Neuronal stem cell (in vitro differentiated cells): Measurements from ENCODE around the gene VSIG2.

Source experiments
- DNase-seq: peaks from one replicate; pipeline ENCODE4 v3.0.0-alpha.2; 2013; ENCODE audit warnings: low spot score
- H2AFZ ChIP-seq: one replicate; pipeline ENCODE4 v1.6.1; 2013; ENCODE audit warnings: mild to moderate bottlenecking, low read length, inconsistent platforms
- H2AK5ac ChIP-seq: 2 replicates; pipeline ENCODE4 v1.6.1; 2013; ENCODE audit warnings: low read depth, mild to moderate bottlenecking, inconsistent platforms, low read length, moderate library complexity, mixed read lengths
- H2BK120ac ChIP-seq: 2 replicates; pipeline ENCODE4 v1.6.1; 2013; ENCODE audit warnings: low read depth, mild to moderate bottlenecking, inconsistent platforms, low read length, moderate library complexity, mixed read lengths
- H2BK12ac ChIP-seq: one replicate; pipeline ENCODE4 v1.6.1; 2013; ENCODE audit warnings: low read length, inconsistent platforms
- H2BK15ac ChIP-seq: 2 replicates; pipeline ENCODE4 v1.6.1; 2013; ENCODE audit warnings: mild to moderate bottlenecking, low read length, inconsistent platforms, mixed read lengths
- H2BK5ac ChIP-seq: one replicate; pipeline ENCODE4 v1.6.1; 2013; ENCODE audit warnings: inconsistent platforms, mild to moderate bottlenecking, low read length, moderate library complexity
- H3K14ac ChIP-seq: one replicate; pipeline ENCODE4 v1.6.1; 2013; ENCODE audit warnings: low read length, inconsistent platforms
- H3K18ac ChIP-seq: 2 replicates; pipeline ENCODE4 v1.6.1; 2013; ENCODE audit warnings: low read length, inconsistent platforms
- H3K23ac ChIP-seq: 2 replicates; pipeline ENCODE4 v1.6.1; 2013; ENCODE audit warnings: low read depth, mild to moderate bottlenecking, mixed read lengths, low read length, inconsistent platforms; ENCODE audit not compliant: poor library complexity
- H3K27ac ChIP-seq: replicated peaks from 3 replicates; pipeline ENCODE4 v1.5.1; 2013; ENCODE audit warnings: low read length, inconsistent platforms
- H3K27me3 ChIP-seq, 3 experiments: 2 replicates each; pipeline ENCODE4 v1.6.1; 2013; ENCODE audit warnings: low read length in 3 of 3, mild to moderate bottlenecking in 2 of 3, inconsistent platforms in 1 of 3, low read depth in 1 of 3, mixed read lengths in 1 of 3, moderate library complexity in 1 of 3; ENCODE audit not compliant: control insufficient read depth in 3 of 3, insufficient read depth in 3 of 3
- H3K36me3 ChIP-seq, 2 donors: replicated peaks in 1 of 2; 2 replicates each; pipeline ENCODE4 v1.6.1; 2013; ENCODE audit warnings: low read length in 2 of 2; ENCODE audit not compliant: control insufficient read depth in 2 of 2, insufficient read depth in 2 of 2
- H3K4ac ChIP-seq: 2 replicates; pipeline ENCODE4 v1.6.1; 2013; ENCODE audit warnings: inconsistent platforms, mild to moderate bottlenecking, low read length, moderate library complexity
- H3K4me1 ChIP-seq, 2 donors: 1 replicate in 1 of 2; 2 replicates in 1 of 2; pipeline ENCODE4 v1.6.1; 2013; ENCODE audit warnings: low read length in 2 of 2, low read depth in 1 of 2; ENCODE audit not compliant: control insufficient read depth in 2 of 2, insufficient read depth in 1 of 2
- H3K4me2 ChIP-seq: one replicate; pipeline ENCODE4 v1.6.1; 2013; ENCODE audit warnings: mild to moderate bottlenecking, low read length, inconsistent platforms; ENCODE audit not compliant: insufficient read depth, poor library complexity, severe bottlenecking
- H3K4me3 ChIP-seq, 2 donors: 2 replicates each; pipeline ENCODE4 v1.5.1; 2013; ENCODE audit warnings: low read length in 2 of 2, mild to moderate bottlenecking in 2 of 2, inconsistent platforms in 1 of 2, moderate library complexity in 1 of 2
- H3K79me1 ChIP-seq: one replicate; pipeline ENCODE4 v1.6.1; 2013; ENCODE audit warnings: low read depth, mild to moderate bottlenecking, inconsistent platforms, low read length, moderate library complexity
- H3K9ac ChIP-seq: one replicate; pipeline ENCODE4 v1.6.1; 2013; ENCODE audit warnings: mild to moderate bottlenecking, low read depth, low read length, inconsistent platforms; ENCODE audit not compliant: poor library complexity
- H3K9me3 ChIP-seq, 2 donors: replicated peaks in 1 of 2; 2 replicates each; pipeline versions ENCODE3 to v1.6.1; 2013; ENCODE audit warnings: low read length in 2 of 2, mild to moderate bottlenecking in 2 of 2, inconsistent platforms in 1 of 2, low read depth in 1 of 2, mixed read lengths in 1 of 2, moderate library complexity in 1 of 2; ENCODE audit not compliant: control insufficient read depth in 2 of 2, insufficient read depth in 1 of 2
- H4K8ac ChIP-seq: one replicate; pipeline ENCODE4 v1.6.1; 2013; ENCODE audit warnings: low read depth, mild to moderate bottlenecking, inconsistent platforms, low read length, moderate library complexity
- H4K91ac ChIP-seq: one replicate; pipeline ENCODE4 v1.6.1; 2013; ENCODE audit warnings: low read length, low read depth, mild to moderate bottlenecking, inconsistent platforms; ENCODE audit not compliant: poor library complexity
- WGBS, 2 donors: extraction: QIAGEN DNeasy Blood & Tissue Kit; methylation state at CpG; one replicate each; pipeline ENCODE4 v1.1.7; 2013; ENCODE audit warnings: missing lambda C conversion rate in 2 of 2, mixed read lengths in 1 of 2; ENCODE audit not compliant: insufficient read length in 2 of 2, insufficient replicate concordance in 1 of 2; ENCODE audit errors: extremely low coverage in 2 of 2; 5-methylcytosine and 5-hydroxymethylcytosine counted together

The VSIG2 gene

DNA sequence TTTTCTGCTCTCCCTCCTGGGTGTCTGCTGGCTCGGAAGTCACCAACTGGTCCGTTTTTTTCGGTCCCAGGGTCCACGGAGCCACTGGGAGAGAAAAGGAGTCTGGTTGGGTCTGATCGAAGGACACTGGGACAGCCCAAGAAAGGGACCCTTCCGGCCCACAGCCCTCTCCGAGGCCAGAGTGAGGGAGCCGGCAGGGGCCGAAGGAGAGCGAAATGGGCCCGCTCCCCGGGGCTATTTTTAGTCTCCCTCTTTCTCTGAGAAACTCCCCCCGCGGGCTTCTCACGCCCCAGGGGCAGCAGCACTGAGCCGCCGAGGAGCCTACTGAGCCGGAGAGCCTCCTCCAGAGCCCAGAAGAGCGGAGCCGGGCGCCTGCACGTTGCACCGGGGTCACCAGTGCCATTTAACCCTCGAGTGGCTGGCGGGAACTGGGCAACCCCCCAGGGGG lies 8.2 kb upstream of the VSIG2 start:
- Histone ChIP-seq H2BK15ac (no peak overlapping the region), H3K4me2 (no peak overlapping the region), H3K9ac (no peak overlapping the region), H3K79me1 (no peaks in the 10 kb centered on the region), H3K9me3 (peaks cover 5 to 8% of the 10 kb centered on the region in 2 donors), H3K23ac (no peak overlapping the region), H2BK120ac (no peak overlapping the region), H2BK5ac (no peak overlapping the region), H2BK12ac (no peak overlapping the region), H2AK5ac (peak overlapping the region; percentile 50), H3K18ac (peak overlapping the region; percentile 24), H3K27ac (no peak overlapping the region), H3K4me1 (peaks cover 0 to 27% of the 10 kb centered on the region in 2 donors), H3K4ac (no peak overlapping the region), H3K27me3 (peaks cover 0 to 73% (median 50%) of the 10 kb centered on the region in 3 experiments), H4K91ac (no peak overlapping the region), H2AFZ (no peak overlapping the region), H3K14ac (no peak overlapping the region), H3K36me3 (peaks cover 0 to 24% of the 10 kb centered on the region in 2 donors), H3K4me3 (no peak overlapping the region), H4K8ac (no peak overlapping the region)
- no peak for DNase-seq
- WGBS, 2 donors: no CpG with 5 or more reads among the region's 25 CpGs

DNA sequence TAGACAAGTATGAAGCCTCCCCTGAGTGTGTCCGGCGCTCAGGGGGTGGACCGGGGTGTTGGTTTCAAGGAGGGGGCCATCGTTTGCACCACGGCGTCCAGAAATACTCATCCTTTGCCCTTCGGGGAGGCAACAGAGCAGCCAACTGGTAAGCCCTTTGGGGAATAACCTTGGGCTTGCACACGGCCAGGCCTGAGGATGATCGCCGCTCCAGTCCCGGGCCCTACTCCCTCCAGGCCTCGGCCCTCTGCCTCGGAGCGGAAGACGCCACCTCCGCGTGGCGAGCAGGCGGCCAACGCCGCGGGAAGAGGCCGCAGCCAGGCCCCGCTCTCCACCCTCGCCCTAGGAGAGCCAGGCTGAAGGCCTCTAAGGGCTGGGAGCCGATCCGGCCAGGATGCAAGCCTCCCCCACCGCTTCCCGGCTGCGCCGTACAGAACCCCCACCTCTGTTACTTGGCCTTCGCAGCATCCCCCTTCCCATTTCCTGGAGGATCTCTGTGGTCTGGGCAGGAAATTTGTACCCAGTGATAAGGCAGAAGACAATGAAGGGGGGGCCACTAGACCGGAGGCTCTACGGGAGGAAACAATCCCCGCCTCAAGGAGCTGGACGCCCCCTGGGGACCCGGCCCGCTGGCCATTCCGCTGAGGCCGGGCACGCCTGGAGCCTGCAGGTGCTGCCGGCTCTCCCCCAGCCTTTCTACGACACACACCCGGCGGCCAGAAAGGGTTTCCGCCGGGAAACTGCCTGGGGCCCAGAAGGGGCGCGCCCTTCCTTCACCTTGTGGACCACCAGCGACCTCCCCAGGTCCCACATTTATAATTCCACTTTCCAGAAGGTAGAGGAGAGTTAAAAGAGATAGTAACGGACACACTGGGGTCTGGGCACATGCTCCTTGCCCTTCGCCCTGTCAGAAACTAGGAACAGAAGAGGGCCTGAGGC lies 7.5 kb upstream of the VSIG2 start:
- Histone ChIP-seq H2AK5ac (peak overlapping the region; percentile 52), H3K23ac (no peak overlapping the region), H3K36me3 (peaks cover 0 to 17% of the 10 kb centered on the region in 2 donors), H3K79me1 (no peaks in the 10 kb centered on the region), H2AFZ (no peak overlapping the region), H4K8ac (no peak overlapping the region), H2BK5ac (no peak overlapping the region), H3K4ac (no peak overlapping the region), H3K4me3 (peak overlapping the region in 1 of 2 donors; percentile 13), H4K91ac (no peak overlapping the region), H2BK120ac (peak overlapping the region; percentile 26), H3K4me1 (peaks cover 5 to 29% of the 10 kb centered on the region in 2 donors), H3K27me3 (peaks cover 0 to 73% (median 50%) of the 10 kb centered on the region in 3 experiments), H3K14ac (no peak overlapping the region), H3K18ac (peak overlapping the region; percentile 87), H3K27ac (no peak overlapping the region), H3K9me3 (peaks cover 5 to 8% of the 10 kb centered on the region in 2 donors), H3K9ac (no peak overlapping the region), H2BK15ac (peak overlapping the region; percentile 39), H3K4me2 (peak overlapping the region; percentile 65), H2BK12ac (no peak overlapping the region)
- WGBS, 2 donors: no CpG with 5 or more reads among the region's 52 CpGs
- DNase-seq: no peak

DNA sequence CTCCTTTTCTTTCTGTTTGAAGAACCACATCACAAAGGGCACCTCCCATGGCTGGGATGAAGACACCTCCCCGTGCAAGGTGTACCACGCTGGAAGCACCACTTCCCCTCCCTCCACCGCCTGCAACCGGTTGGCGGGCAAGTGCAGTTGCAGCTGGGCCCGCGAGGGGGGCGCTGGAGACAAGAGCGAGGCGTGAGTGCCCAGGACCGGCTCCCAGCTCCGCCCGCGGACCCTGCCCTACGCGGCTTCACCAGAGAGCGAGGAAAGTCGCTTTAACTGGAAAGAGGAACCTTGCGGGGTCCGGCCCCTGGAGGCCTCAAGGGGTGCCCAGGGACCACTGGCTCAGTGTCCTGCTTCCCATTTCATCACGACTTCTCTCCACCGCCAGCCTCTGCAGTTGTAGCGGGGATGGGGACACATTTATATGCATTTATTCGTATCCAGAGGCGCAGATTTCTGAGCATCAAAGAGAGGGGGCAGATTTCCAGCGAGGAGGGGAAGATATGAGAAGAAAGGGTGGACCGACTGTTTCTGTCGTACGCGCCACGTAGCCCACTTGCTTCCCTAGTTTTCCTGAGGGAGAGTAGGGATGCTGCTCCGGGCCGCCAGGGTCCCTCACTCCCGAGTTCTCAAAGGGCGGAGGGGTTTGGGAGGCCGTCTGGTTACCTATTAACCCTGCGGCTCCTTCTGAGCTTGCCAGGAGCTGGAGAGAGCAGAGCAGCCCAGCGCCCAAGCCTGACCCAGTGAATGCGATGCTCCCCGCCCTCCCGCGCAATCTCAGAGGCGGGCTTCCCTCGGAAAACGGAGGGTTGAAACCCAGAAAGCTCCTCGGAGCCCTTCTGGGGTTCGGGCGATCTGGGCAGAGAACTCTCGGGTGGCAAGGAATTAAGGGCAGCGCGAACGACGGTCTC lies 6.6 kb upstream of the VSIG2 start:
- peak overlapping the region; percentile 87 for H3K18ac ChIP-seq
- H4K8ac ChIP-seq: no peak overlapping the region
- H3K9me3 ChIP-seq: peaks cover 5 to 8% of the 10 kb centered on the region in 2 donors
- no peak overlapping the region for H2BK12ac ChIP-seq
- no peak for DNase-seq
- H3K27ac ChIP-seq: no peak overlapping the region
- peaks cover 9 to 34% of the 10 kb centered on the region in 2 donors for H3K4me1 ChIP-seq
- H3K23ac ChIP-seq: peak overlapping the region; percentile 70
- H2AK5ac ChIP-seq: no peak overlapping the region
- peaks cover 0 to 82% (median 50%) of the 10 kb centered on the region in 3 experiments for H3K27me3 ChIP-seq
- no peak overlapping the region for H2BK15ac ChIP-seq
- H3K9ac ChIP-seq: peak overlapping the region; percentile 80
- no CpG with 5 or more reads among the region's 53 CpGs for WGBS, 2 donors
- H4K91ac ChIP-seq: no peak overlapping the region
- no peak overlapping the region for H3K14ac ChIP-seq
- H3K79me1 ChIP-seq: no peaks in the 10 kb centered on the region
- no peak overlapping the region for H3K4ac ChIP-seq
- peaks cover 0 to 7% of the 10 kb centered on the region in 2 donors for H3K36me3 ChIP-seq
- H2BK120ac ChIP-seq: peak overlapping the region; percentile 26
- no peak overlapping the region for H2BK5ac ChIP-seq
- H3K4me2 ChIP-seq: peak overlapping the region; percentile 65
- H3K4me3 ChIP-seq: peak overlapping the region; percentile 13 to 52
- H2AFZ ChIP-seq: peak overlapping the region; percentile 71
